Measurements from ENCODE around the gene STAMBPL1. TPM values are rescaled to one million over a fixed set of nuclear protein-coding genes. Genes with fewer than 3 reads are reported as not detected.
A peak's percentile ranks its signal among the peaks of the same experiment; 100 is the strongest.
"Not testable (repeated sequence)": the region's sequence is repeated elsewhere in the genome, so short reads cannot be mapped to it uniquely, and the experiment has no call there.

STAMBPL1 gene
- polyA plus RNA-seq (ENCODE audit: insufficient read length in 3 of 3), result 1 to 10 TPM; 1.4 to 2.0 (median 1.5) TPM
- long read RNA-seq, donor 1, partial matches to known transcripts, result 330 of 449 reads
- long read RNA-seq, donor 1, other reads (novel, unspliced or antisense), result 118 of 449 reads
- long read RNA-seq, donor 2, result 0 reads
- long read RNA-seq, donor 3, partial matches to known transcripts, result 188 of 259 reads
- long read RNA-seq, donor 3, other reads (novel, unspliced or antisense), result 71 of 259 reads
- long read RNA-seq, donor 4, partial matches to known transcripts, result 0 of 1 reads
- long read RNA-seq, donor 4, other reads (novel, unspliced or antisense), result 0 of 1 reads
- long read RNA-seq, donor 5, result 0 reads
- long read RNA-seq, donor 6, partial matches to known transcripts, result 84 of 128 reads
- long read RNA-seq, donor 6, other reads (novel, unspliced or antisense), result 44 of 128 reads
- long read RNA-seq, donor 7, result 0 reads
- long read RNA-seq, donor 8, partial matches to known transcripts, result 0 of 1 reads
- long read RNA-seq, donor 8, other reads (novel, unspliced or antisense), result 0 of 1 reads
- long read RNA-seq, donor 9, partial matches to known transcripts, result 0 of 1 reads
- long read RNA-seq, donor 9, other reads (novel, unspliced or antisense), result 0 of 1 reads
- long read RNA-seq, donor 10, partial matches to known transcripts, result 104 of 220 reads
- long read RNA-seq, donor 10, other reads (novel, unspliced or antisense), result 116 of 220 reads
- long read RNA-seq, donor 11, result 0 reads
- long read RNA-seq, donor 12, partial matches to known transcripts, result 0 of 1 reads
- long read RNA-seq, donor 12, other reads (novel, unspliced or antisense), result 0 of 1 reads
- long read RNA-seq, donor 13, result 0 reads
- long read RNA-seq, donor 14, result 0 reads
- long read RNA-seq, donor 15, partial matches to known transcripts, result 2,461 of 2,487 reads
- long read RNA-seq, donor 15, other reads (novel, unspliced or antisense), result 24 of 2,487 reads
- long read RNA-seq, donor 16, partial matches to known transcripts, result 0 of 3 reads
- long read RNA-seq, donor 16, other reads (novel, unspliced or antisense), result 0 of 3 reads

GRCh38 chr10:88879534-88880281, at the start of gene STAMBPL1:
Gene STAMBPL1, plus strand, starts transcription at chr10:88880245. Its CDS starts 21,464 bp downstream, at chr10:88901709.
- peak; percentile 42 for DNase-seq

- DNase-seq, result no peak
Measured at GRCh38 chr10:88830643-88831268, 49.3 kb upstream of the STAMBPL1 start.

GRCh38 chr10:88831709-88832108, 48.3 kb upstream of the STAMBPL1 start:
- DNase-seq, result no peak

- DNase-seq, result no peak
Measured at GRCh38 chr10:88832376-88832775, 47.7 kb upstream of the STAMBPL1 start.

GRCh38 chr10:88833156-88833555, 46.9 kb upstream of the STAMBPL1 start:
- DNase-seq, result no peak

- DNase-seq, result no peak
Measured at GRCh38 chr10:88833723-88834122, 46.3 kb upstream of the STAMBPL1 start.

GRCh38 chr10:88835096-88835909, 44.7 kb upstream of the STAMBPL1 start:
- peak; percentile 82 for DNase-seq

GRCh38 chr10:88835910-88836221, 44.2 kb upstream of the STAMBPL1 start:
- no peak for DNase-seq

GRCh38 chr10:88837632-88838031, 42.4 kb upstream of the STAMBPL1 start:
- not testable (repeated sequence) for DNase-seq

GRCh38 chr10:88838766-88839350, 41.2 kb upstream of the STAMBPL1 start:
- DNase-seq, result no peak

- no peak for DNase-seq
Measured at GRCh38 chr10:88840104-88840503, 39.9 kb upstream of the STAMBPL1 start.

- DNase-seq, result no peak
Measured at GRCh38 chr10:88840881-88841280, 39.2 kb upstream of the STAMBPL1 start.

- DNase-seq, result no peak
Measured at GRCh38 chr10:88841316-88842111, 38.5 kb upstream of the STAMBPL1 start.

GRCh38 chr10:88843171-88843570, 36.9 kb upstream of the STAMBPL1 start:
- DNase-seq, result no peak

GRCh38 chr10:88848499-88848898, 31.5 kb upstream of the STAMBPL1 start:
- no peak for DNase-seq

- no peak for DNase-seq
Measured at GRCh38 chr10:88849234-88849633, 30.8 kb upstream of the STAMBPL1 start.

- DNase-seq, result no peak
Measured at GRCh38 chr10:88850712-88851111, 29.3 kb upstream of the STAMBPL1 start.

- peak; percentile 34 for DNase-seq
Measured at GRCh38 chr10:88851706-88852105, 28.3 kb upstream of the STAMBPL1 start, which contains the start of gene ANKRD22. Gene ANKRD22, minus strand, starts transcription at chr10:88851844. Its CDS starts 237 bp downstream, at chr10:88851607.

GRCh38 chr10:88852327-88852726, 27.7 kb upstream of the STAMBPL1 start:
- DNase-seq, result no peak
